Type B pancreatic cell (in vitro differentiated cells): ENCODE data around the gene G6PC3. TPM values are rescaled to one million over a fixed set of nuclear protein-coding genes. Genes with fewer than 3 reads are reported as not detected.
"Not testable (repeated sequence)": the region's sequence is repeated elsewhere in the genome, so short reads cannot be mapped to it uniquely, and the experiment has no call there.

Experiments
- DNase-seq: peaks from one replicate; pipeline ENCODE4 v3.0.0; 2021; ENCODE audit warnings: mixed read lengths; ENCODE audit not compliant: unreplicated experiment; ENCODE audit errors: extremely low spot score
- H3K27ac Mint-ChIP-seq: 2 replicates; pipeline ENCODE4 v1.8.0; 2021; ENCODE audit warnings: mild to moderate bottlenecking, mixed read lengths
- H3K27me3 Mint-ChIP-seq: 2 replicates; pipeline ENCODE4 v1.8.0; 2021; ENCODE audit warnings: mixed read lengths
- H3K36me3 Mint-ChIP-seq: 2 replicates; pipeline ENCODE4 v1.8.0; 2021; ENCODE audit warnings: mixed read lengths
- H3K4me1 Mint-ChIP-seq: one replicate; pipeline ENCODE4 v1.8.0; 2021; ENCODE audit warnings: mixed read lengths; ENCODE audit not compliant: unreplicated experiment
- H3K4me3 Mint-ChIP-seq: 2 replicates; pipeline ENCODE4 v1.8.0; 2021; ENCODE audit warnings: mild to moderate bottlenecking, mixed read lengths
- H3K9me3 Mint-ChIP-seq: 2 replicates; pipeline ENCODE4 v1.8.0; 2021; ENCODE audit warnings: mixed read lengths
- CTCF ChIP-seq: fragments of 200-600 bp; sonication (generic); conservative IDR thresholded peaks from 2 replicates; pipeline ENCODE4 v1.5.0; 2021; ENCODE audit warnings: antibody characterized with exemption, mild to moderate bottlenecking
- total RNA-seq: library from RNA; stranded (reverse); gene quantifications from 2 replicates; pipeline ENCODE4 v1.2.1, GENCODE V29; 2021; ENCODE audit warnings: low replicate concordance

G6PC3 gene
- total RNA-seq, 1 donor from 2014 or later = 63.7 TPM

- peaks cover 18% of the 10 kb centered on the region for H3K4me1 Mint-ChIP-seq
- no peak for TF ChIP-seq CTCF
- H3K4me3 Mint-ChIP-seq = no peak overlapping the region
- H3K27me3 Mint-ChIP-seq = no peaks in the 10 kb centered on the region
- peaks cover 5% of the 10 kb centered on the region for H3K36me3 Mint-ChIP-seq
- no peak for DNase-seq
- no peaks in the 10 kb centered on the region for H3K9me3 Mint-ChIP-seq
- H3K27ac Mint-ChIP-seq = no peak overlapping the region
Observed at GRCh38 chr17:44093231-44093900, 22.8 kb downstream of the G6PC3 start.

DNA sequence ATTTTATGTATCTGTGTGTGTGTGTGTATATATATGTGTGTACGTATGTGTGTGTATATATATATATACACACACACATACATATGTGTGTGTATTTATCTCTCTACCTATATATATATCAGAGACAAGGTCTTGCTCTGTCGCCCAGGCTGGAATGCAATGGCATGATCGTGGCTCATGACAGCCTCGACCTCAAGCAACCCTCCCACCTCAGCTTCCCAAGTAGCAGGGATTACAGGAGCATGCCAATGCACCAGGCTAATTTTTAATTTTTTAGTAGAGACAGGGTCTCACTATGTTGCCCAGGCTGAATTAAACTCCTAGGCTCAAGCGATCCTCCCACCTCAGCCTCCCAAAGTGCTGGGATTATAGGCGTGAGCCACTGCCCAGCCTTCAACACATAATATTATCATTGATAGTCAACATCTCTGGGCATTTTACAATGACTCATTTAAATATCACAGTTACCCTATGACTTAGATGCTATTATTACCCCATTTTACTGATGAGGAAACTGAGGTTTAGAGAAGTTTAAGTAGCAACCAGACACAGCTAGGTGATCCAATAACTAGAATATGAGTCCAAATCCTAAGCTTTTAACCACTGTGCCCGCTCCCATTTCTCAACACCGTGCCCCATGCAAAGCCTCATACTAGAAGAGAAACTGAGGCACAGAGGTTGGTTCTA, 24.3 kb downstream of the G6PC3 start:
- no peak for DNase-seq
- H3K27ac Mint-ChIP-seq = peak overlapping the region; percentile 93
- no peak for TF ChIP-seq CTCF
- no peak overlapping the region for H3K4me3 Mint-ChIP-seq
- H3K27me3 Mint-ChIP-seq = no peaks in the 10 kb centered on the region
- no peaks in the 10 kb centered on the region for H3K36me3 Mint-ChIP-seq
- peaks cover 12% of the 10 kb centered on the region for H3K4me1 Mint-ChIP-seq
- no peaks in the 10 kb centered on the region for H3K9me3 Mint-ChIP-seq

DNA sequence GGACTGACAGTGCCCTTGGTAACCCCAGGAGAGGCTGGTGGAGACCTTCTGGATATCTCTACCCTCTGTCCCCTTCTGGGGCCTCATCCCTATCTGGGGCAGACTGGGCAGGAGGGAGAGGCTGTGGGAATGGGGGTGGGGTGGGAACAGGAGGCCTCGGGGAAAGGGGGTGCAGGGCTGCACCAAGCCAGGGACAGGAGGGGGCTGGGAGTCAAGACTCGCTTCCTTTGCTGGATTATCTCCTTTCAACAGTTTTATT, 24.8 kb downstream of the G6PC3 start:
- H3K36me3 Mint-ChIP-seq = no peaks in the 10 kb centered on the region
- H3K27me3 Mint-ChIP-seq = no peaks in the 10 kb centered on the region
- peaks cover 12% of the 10 kb centered on the region for H3K4me1 Mint-ChIP-seq
- peak overlapping the region; percentile 93 for H3K27ac Mint-ChIP-seq
- H3K4me3 Mint-ChIP-seq = peak overlapping the region; percentile 87
- no peak for DNase-seq
- no peaks in the 10 kb centered on the region for H3K9me3 Mint-ChIP-seq
- TF ChIP-seq CTCF = no peak

DNA sequence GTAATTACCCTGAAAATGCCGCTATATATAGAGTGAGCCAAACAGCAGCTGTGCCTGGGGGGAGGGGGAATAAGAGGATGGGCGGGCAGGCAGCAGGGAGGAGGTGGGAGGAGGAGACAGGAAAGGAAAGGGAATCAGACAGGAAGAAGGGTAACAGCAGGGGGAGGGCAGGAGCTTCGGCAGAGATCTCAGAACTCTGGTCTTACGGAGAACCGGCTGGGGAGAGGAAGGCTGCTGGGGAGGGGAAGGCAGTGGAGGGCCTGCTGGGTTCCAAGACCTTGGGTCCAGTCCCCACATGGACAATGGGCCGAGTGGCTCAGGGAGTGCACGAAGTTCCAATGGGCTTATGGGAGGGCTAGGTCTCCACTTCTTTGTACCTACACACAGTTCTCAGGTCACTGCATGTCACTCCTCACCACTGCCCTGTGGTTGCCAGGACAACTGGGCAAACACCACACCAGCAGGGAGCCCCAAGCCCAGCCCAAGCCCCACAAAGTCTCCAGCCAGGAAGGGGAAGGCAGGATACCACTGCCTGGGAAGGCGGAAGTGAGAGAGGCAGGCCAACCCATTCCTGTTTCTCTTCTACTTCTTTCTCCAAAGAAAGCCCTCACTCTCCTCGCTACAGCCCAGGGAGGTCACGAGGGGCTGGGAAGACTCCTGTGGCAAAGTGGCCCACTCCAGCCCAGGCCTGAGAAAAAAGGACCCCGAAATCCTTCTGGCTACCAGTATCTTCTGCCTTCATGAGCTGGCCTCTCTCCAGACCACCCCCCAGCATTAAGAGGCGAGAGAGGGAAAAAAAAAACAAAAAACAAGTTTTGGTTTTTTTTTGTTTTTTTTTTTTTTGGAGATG, 25.3 kb downstream of the G6PC3 start:
- Mint-ChIP-seq H3K4me3 (peak overlapping the region; percentile 87), H3K9me3 (no peaks in the 10 kb centered on the region), H3K4me1 (peaks cover 12% of the 10 kb centered on the region), H3K36me3 (no peaks in the 10 kb centered on the region), H3K27ac (peak overlapping the region; percentile 93), H3K27me3 (no peaks in the 10 kb centered on the region)
- no peak for TF ChIP-seq CTCF
- no peak for DNase-seq

GRCh38 chr17:44097110-44097958, 26.8 kb downstream of the G6PC3 start:
- no peak for DNase-seq
- Mint-ChIP-seq H3K36me3 (no peaks in the 10 kb centered on the region), H3K4me3 (no peak overlapping the region), H3K27ac (no peak overlapping the region), H3K27me3 (no peaks in the 10 kb centered on the region), H3K9me3 (no peaks in the 10 kb centered on the region), H3K4me1 (peaks cover 12% of the 10 kb centered on the region)
- no peak for TF ChIP-seq CTCF

- not testable (repeated sequence) for H3K9me3 Mint-ChIP-seq, DNase-seq, H3K36me3 Mint-ChIP-seq, H3K27me3 Mint-ChIP-seq, H3K4me3 Mint-ChIP-seq
- Mint-ChIP-seq H3K27ac (peak overlapping the region; percentile 99), H3K4me1 (peaks cover 10% of the 10 kb centered on the region)
Observed at GRCh38 chr17:44101858-44102257, 31.3 kb downstream of the G6PC3 start.
